ENCODE results near the gene MAPK1. TPM values are rescaled to one million over a fixed set of nuclear protein-coding genes. Genes with fewer than 3 reads are reported as not detected.
A peak's percentile ranks its signal among the peaks of the same experiment; 100 is the strongest.
"Not testable (repeated sequence)": the region's sequence is repeated elsewhere in the genome, so short reads cannot be mapped to it uniquely, and the experiment has no call there.

MAPK1 gene
- total and polyA plus RNA-seq, 2 experiments from 2014 or later: 72.3 to 76.0 TPM

- WGBS, 2 experiments (ENCODE audit: low coverage in 1 of 2, low lambda C conversion rate in 2 of 2, missing lambda C conversion rate in 2 of 2): 84 to 96% methylated on average over 2 of the region's 2 CpGs
- peaks cover 33% of the 10 kb centered on the region for H3F3A ChIP-seq (ENCODE audit: insufficient read depth)
- H3K9me2 ChIP-seq (ENCODE audit: insufficient read depth): no peaks in the 10 kb centered on the region
- no peak overlapping the region for H3K4me2 ChIP-seq (ENCODE audit: unreplicated experiment)
- DNase-seq: no peak
- no peaks in the 10 kb centered on the region for H3K36me3 ChIP-seq (ENCODE audit: low read depth)
- no peaks in the 10 kb centered on the region for H3K9me3 ChIP-seq (ENCODE audit: low read depth)
- H3K4me1 ChIP-seq (ENCODE audit: insufficient read depth): peaks cover 32% of the 10 kb centered on the region
- H2AFZ ChIP-seq: no peak overlapping the region
- in situ Hi-C loops (cut with MboI): no loop called here
- H3K79me2 ChIP-seq (ENCODE audit: insufficient read depth): peaks cover 97% of the 10 kb centered on the region
- H3K27ac ChIP-seq: no peak overlapping the region
- H3K9ac ChIP-seq: no peak overlapping the region
- peaks cover 2% of the 10 kb centered on the region; the same call in 1 of the 2 replicates for H4K20me1 ChIP-seq (ENCODE audit: insufficient read depth)
- no peak overlapping the region for H3K4me3 ChIP-seq
- no peak for TF ChIP-seq EZH2phosphoT487 (IDR thresholded peaks at IDR 0.05; ENCODE audit: insufficient read depth, low read depth)
- no peak for TF ChIP-seq EZH2 (IDR thresholded peaks at IDR 0.05; ENCODE audit: insufficient read depth, poor library complexity, severe bottlenecking)
- H3K27me3 ChIP-seq (replicated peaks; ENCODE audit: insufficient read depth): no peaks in the 10 kb centered on the region
Measured at GRCh38 chr22:21819183-21819770, 48.2 kb downstream of the MAPK1 start.

GRCh38 chr22:21818487-21819182, 48.8 kb downstream of the MAPK1 start:
- DNase-seq: no peak
- in situ Hi-C loops (cut with MboI): no loop called here

GRCh38 chr22:21817497-21817853, 50.0 kb downstream of the MAPK1 start:
- H3K27ac ChIP-seq: peak overlapping the region; percentile 90
- H3K4me1 ChIP-seq (ENCODE audit: insufficient read depth): peaks cover 18% of the 10 kb centered on the region
- H3K79me2 ChIP-seq (ENCODE audit: insufficient read depth): peaks cover 97% of the 10 kb centered on the region
- 95 to 99% methylated on average over 3 of the region's 3 CpGs for WGBS, 2 experiments (ENCODE audit: low coverage in 1 of 2, low lambda C conversion rate in 2 of 2, missing lambda C conversion rate in 2 of 2)
- DNase-seq; H2AFZ ChIP-seq; in situ Hi-C loops (cut with MboI); H3K4me3 ChIP-seq; H3K4me2 ChIP-seq (ENCODE audit: unreplicated experiment); H3K9me2 ChIP-seq (ENCODE audit: insufficient read depth); H4K20me1 ChIP-seq (ENCODE audit: insufficient read depth); H3K36me3 ChIP-seq (ENCODE audit: low read depth); H3K27me3 ChIP-seq (replicated peaks; ENCODE audit: insufficient read depth); H3K9me3 ChIP-seq (ENCODE audit: low read depth): not testable (repeated sequence)
- peaks cover 24% of the 10 kb centered on the region for H3F3A ChIP-seq (ENCODE audit: insufficient read depth)
- peak overlapping the region; percentile 73 for H3K9ac ChIP-seq

More at GRCh38 chr22:21818487-21819182, 48.8 kb downstream of the MAPK1 start:
- WGBS, 2 experiments (ENCODE audit: low coverage in 1 of 2, low lambda C conversion rate in 2 of 2, missing lambda C conversion rate in 2 of 2): 89 to 90% methylated on average over 8 of the region's 8 CpGs
- Histone ChIP-seq H3F3A (ENCODE audit: insufficient read depth) (peaks cover 31% of the 10 kb centered on the region), H3K36me3 (ENCODE audit: low read depth) (no peaks in the 10 kb centered on the region), H3K79me2 (ENCODE audit: insufficient read depth) (peaks cover 97% of the 10 kb centered on the region), H3K4me3 (no peak overlapping the region), H3K9ac (no peak overlapping the region), H3K27ac (no peak overlapping the region), H3K4me1 (ENCODE audit: insufficient read depth) (peaks cover 25% of the 10 kb centered on the region), H3K9me3 (ENCODE audit: low read depth) (no peaks in the 10 kb centered on the region), H3K4me2 (ENCODE audit: unreplicated experiment) (no peak overlapping the region), H4K20me1 (ENCODE audit: insufficient read depth) (peaks cover 3% of the 10 kb centered on the region; the same call in 1 of the 2 replicates), H3K9me2 (ENCODE audit: insufficient read depth) (no peaks in the 10 kb centered on the region), H2AFZ (no peak overlapping the region), H3K27me3 (replicated peaks; ENCODE audit: insufficient read depth) (no peaks in the 10 kb centered on the region)
- no peak for TF ChIP-seq EZH2 (IDR thresholded peaks at IDR 0.05; ENCODE audit: insufficient read depth, poor library complexity, severe bottlenecking)
- TF ChIP-seq EZH2phosphoT487 (IDR thresholded peaks at IDR 0.05; ENCODE audit: insufficient read depth, low read depth): no peak

- peak; percentile 95 for DNase-seq
- Histone ChIP-seq H3K4me2 (ENCODE audit: unreplicated experiment) (peak overlapping the region; percentile 78), H3K9me2 (ENCODE audit: insufficient read depth) (no peaks in the 10 kb centered on the region), H3K4me1 (ENCODE audit: insufficient read depth) (peaks cover 18% of the 10 kb centered on the region), H4K20me1 (ENCODE audit: insufficient read depth) (peaks cover 9% of the 10 kb centered on the region; the same call in 1 of the 2 replicates), H3K27me3 (replicated peaks; ENCODE audit: insufficient read depth) (no peaks in the 10 kb centered on the region), H3K27ac (peak overlapping the region; percentile 90), H3K79me2 (ENCODE audit: insufficient read depth) (peaks cover 97% of the 10 kb centered on the region), H3K9ac (peak overlapping the region; percentile 73), H2AFZ (no peak overlapping the region), H3F3A (ENCODE audit: insufficient read depth) (peaks cover 24% of the 10 kb centered on the region), H3K9me3 (ENCODE audit: low read depth) (no peaks in the 10 kb centered on the region), H3K36me3 (ENCODE audit: low read depth) (no peaks in the 10 kb centered on the region), H3K4me3 (peak overlapping the region; percentile 35)
- 36 to 47% methylated on average over 10 of the region's 10 CpGs for WGBS, 2 experiments (ENCODE audit: low coverage in 1 of 2, low lambda C conversion rate in 2 of 2, missing lambda C conversion rate in 2 of 2)
- TF ChIP-seq EZH2phosphoT487 (IDR thresholded peaks at IDR 0.05; ENCODE audit: insufficient read depth, low read depth) (no peak), EZH2 (IDR thresholded peaks at IDR 0.05; ENCODE audit: insufficient read depth, poor library complexity, severe bottlenecking) (no peak)
- in situ Hi-C loops (cut with MboI): no loop called here
Measured at GRCh38 chr22:21816787-21817496, 50.5 kb downstream of the MAPK1 start.
